Measurements from ENCODE around the gene METTL25.

DNA sequence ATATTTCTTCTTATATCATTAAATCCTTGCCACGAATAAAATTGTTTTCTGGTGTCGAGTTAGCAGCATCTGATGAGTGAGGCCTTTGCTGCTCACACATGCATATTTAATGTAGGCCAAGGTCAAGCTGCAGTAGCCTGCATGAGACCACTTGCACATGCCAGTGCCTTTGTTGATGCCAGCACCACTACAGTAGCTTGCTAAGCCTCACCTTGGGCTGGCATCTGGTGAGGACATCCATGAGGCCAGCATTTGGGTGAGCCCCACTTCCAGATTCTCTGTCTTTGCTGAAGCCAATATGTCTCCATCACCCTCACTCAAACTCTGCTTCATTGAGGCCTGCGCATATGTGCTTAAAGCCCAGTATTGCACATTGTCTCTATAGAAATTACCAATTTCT is 8.2 kb upstream of the METTL25 start:
- TF ChIP-seq, protein P1, sequence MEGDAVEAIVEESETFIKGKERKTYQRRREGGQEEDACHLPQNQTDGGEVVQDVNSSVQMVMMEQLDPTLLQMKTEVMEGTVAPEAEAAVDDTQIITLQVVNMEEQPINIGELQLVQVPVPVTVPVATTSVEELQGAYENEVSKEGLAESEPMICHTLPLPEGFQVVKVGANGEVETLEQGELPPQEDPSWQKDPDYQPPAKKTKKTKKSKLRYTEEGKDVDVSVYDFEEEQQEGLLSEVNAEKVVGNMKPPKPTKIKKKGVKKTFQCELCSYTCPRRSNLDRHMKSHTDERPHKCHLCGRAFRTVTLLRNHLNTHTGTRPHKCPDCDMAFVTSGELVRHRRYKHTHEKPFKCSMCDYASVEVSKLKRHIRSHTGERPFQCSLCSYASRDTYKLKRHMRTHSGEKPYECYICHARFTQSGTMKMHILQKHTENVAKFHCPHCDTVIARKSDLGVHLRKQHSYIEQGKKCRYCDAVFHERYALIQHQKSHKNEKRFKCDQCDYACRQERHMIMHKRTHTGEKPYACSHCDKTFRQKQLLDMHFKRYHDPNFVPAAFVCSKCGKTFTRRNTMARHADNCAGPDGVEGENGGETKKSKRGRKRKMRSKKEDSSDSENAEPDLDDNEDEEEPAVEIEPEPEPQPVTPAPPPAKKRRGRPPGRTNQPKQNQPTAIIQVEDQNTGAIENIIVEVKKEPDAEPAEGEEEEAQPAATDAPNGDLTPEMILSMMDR (IDR thresholded peaks at IDR 0.05), result no peak
- TF ChIP-seq POLR2A (IDR thresholded peaks at IDR 0.05) (no peak), POLR2AphosphoS5 (IDR thresholded peaks at IDR 0.05) (no peak), EP300 (IDR thresholded peaks at IDR 0.05) (no peak)
